HG03060 (cell line): Measurements from ENCODE around the gene TBC1D5.

Experiments used
- ATAC-seq: cut with Tn5 transposase; IDR thresholded peaks from one replicate; pipeline ENCODE4 v1.9.1; 2021; ENCODE audit warnings: low read depth, moderate number of reproducible peaks; ENCODE audit not compliant: unreplicated experiment

The TBC1D5 gene

GRCh38 chr3:17605934-17606333 lies 136.5 kb downstream of the TBC1D5 start:
- ATAC-seq, result no peak

DNA sequence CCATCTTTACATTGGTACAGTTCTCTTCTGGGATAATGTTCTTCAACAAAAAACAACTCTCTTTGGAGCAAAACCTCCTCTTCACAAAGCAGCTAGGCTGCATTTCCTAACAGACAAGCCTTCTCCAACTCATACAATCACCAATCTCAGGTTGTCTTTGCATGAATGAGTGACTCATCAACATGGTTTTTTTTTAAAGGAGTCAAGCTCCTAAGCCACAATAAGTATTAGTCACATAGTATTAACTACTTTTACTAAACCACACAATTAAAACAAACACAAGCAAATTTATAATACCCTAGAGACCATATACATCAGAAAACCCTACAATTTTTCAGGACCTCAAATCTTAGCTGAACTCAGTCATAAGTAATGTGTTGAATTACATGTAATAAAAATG lies 137.4 kb downstream of the TBC1D5 start:
- no peak for ATAC-seq

DNA sequence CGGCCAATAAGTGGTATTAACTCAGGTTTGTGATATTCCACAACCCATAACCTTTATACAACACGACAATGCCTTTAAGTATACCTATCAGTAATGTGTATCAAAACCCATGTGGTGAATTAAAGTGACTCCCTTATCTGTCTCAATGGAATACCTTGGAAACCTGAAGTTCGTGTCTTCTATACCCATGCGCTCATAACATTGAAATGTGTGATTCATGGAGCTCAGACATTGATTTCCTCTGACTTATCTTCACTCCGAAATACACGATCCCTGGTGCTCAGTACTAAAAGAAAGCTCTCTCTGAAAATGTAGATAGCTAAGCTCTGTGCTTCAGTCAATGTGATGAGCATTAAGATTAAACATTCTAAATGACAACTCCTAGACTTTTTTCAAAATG lies 140.3 kb downstream of the TBC1D5 start:
- no peak for ATAC-seq

DNA sequence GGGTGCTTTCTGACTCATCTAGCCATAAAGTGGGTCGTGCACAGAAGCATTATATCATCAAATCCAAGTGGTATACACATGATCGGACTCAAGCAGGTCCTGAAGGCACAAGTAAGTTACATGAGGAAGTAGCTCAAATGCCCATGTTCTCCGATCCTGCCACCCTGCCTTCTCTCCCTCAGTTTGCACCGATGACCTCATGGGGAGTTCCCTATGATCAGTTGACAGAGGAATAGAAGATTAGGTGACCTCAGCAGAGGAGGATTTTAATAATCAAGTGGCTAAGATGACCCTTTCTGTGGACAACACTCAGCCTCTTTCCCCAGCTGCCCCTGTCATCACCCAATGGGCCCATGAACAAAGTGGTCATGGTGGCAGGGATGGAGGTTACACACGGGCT lies 149.5 kb downstream of the TBC1D5 start:
- ATAC-seq, result no peak

GRCh38 chr3:17590465-17590864 lies 152.0 kb downstream of the TBC1D5 start:
- no peak for ATAC-seq

DNA sequence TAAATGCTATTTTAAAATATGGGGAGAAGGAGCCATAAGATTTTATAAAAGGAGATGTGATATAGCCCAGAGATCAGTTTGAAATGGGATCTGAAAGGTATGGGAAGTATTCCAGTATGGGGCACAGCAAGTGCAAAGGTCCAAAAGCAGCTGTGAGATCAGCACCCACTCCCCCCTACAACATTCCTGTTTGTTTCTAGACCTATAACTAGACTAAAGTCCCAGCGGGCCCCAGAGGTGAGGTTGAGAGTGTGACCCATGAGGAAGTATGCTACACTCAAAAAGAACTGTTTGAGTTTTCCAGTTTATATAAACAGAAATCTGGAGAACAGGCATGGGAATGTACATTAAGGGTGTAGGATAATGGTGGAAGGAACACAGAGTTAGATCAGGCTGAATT lies 152.5 kb downstream of the TBC1D5 start:
- no peak for ATAC-seq

GRCh38 chr3:17588422-17588821 lies 154.0 kb downstream of the TBC1D5 start:
- ATAC-seq, result no peak

GRCh38 chr3:17585394-17586325 lies 156.8 kb downstream of the TBC1D5 start:
- ATAC-seq, result no peak

DNA sequence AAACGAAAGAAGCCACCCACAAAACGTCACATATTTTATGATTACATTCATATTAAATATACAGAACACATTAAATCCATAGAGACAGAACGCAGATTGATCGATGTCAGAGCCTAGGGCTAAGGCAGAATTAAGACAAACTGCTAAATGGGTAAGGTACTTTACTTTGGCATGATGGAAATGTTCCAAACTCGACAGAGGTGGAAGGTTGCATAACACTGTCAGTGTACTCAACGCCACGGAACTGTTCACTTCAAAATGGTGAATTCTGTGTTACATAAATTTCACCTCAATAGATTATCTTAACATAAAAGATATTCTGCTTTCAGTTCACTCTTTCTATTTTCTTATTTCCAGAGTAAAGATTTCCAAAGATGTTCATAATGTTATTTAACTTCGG lies 158.4 kb downstream of the TBC1D5 start:
- no peak for ATAC-seq

- ATAC-seq, result no peak
Observed at GRCh38 chr3:17583530-17583929, 158.9 kb downstream of the TBC1D5 start.

GRCh38 chr3:17581421-17582080 lies 160.9 kb downstream of the TBC1D5 start:
- ATAC-seq, result no peak

DNA sequence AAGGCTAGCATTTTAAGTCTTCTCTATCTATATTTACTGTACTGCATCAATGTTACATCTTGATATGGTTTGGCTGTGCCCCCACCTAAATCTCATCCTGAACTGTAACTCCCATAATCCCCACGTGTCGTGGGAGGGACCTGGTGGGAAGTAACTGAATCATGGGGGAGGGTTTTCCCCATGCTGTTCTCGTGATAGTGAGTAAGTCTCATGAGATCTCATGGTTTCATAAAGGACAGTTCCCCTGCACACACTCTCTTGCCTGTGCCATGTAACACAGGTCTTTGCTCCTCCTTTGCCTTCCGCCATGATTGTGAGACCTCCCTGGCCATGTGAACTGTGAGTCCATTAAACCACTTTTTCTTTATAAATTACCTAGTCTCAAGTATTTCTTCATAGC lies 161.5 kb downstream of the TBC1D5 start:
- no peak for ATAC-seq

- ATAC-seq, result peak; percentile 97
Observed at GRCh38 chr3:17579289-17580031, 163.0 kb downstream of the TBC1D5 start.

DNA sequence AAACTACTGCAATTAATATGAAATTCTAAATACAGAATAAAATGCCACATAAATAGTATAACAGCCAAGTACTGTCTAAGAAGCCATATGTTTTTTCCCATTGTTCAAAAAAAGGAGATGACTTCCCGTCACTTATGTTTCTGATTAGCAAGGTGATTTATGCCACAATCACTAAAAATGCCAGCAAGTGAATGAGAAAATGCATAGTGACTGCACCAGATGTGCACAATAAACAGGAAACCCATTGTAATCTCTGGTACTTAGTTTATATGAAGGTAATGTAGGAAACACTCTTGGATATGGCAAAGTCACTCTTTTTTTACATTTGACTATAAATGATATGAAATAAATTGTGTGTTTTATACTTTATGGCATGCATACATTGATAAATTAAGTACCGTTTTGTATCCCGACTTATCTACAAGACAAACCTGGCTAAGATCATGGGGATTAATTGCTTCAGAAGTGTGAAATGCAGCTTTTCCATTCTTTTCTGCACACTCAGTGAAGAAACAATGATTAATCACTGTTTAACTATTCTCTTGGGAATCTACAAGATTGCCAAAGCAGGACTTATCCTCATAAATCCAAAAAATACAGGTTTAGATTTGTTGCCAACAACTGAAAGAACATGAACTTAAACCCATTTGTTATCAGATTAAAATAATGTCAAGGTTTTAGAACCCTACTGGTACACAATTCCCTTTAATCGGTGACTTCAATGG lies 164.5 kb downstream of the TBC1D5 start:
- no peak for ATAC-seq

DNA sequence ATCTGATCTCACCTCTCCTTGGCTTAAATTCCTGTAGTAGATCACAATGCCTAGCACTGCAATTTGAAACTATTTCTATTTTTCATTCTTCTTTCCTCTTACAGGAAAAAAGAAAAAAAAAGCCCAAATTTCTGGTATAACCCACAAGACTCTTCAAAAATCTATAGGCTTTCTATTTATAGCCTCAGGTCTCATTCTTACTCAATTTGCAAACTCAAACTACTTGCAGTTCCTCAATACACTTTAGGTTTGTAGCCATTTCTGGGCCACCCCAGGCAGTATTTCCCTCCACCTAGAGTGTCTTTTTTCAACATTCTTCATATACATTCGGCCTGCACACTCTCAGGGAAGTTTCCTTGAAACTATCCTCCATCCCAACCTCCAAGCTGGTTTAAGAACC lies 169.0 kb downstream of the TBC1D5 start:
- ATAC-seq, result peak; percentile 89

DNA sequence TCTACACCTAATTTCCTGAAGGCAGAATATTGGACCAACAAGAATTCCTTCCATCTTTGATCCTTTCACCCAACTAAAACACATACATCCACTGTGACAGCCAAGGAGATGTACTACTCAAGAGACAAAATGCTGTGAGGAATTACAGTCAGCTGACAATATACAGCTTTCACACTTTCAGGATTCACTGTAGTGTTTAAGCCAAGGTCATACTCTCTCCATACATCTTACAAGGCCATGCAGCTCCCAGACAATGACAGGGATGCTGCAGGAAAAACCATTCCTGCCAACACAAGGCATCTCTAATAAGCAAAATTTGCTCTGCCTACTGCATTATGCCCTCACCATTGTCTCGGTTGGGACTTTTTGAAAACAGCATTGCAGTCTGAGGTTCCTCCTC lies 170.7 kb downstream of the TBC1D5 start:
- ATAC-seq, result no peak

DNA sequence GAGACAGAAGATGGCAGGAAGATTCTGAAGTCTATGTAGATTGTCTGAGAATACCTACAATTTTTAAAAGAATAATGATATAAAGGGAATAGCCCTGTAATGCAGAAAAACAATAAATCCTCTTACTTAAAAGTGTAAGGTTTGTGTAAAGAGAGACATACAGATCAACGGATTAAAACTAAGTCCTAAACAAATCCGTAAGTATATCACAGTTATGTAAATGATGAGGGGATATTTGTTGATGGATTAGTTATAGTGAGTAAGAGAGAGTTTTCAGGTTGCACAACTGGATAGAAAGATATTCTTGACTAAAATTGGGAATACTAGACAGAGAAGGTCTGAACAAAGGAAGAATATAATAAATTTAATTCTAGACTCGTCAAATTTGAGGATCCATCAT lies 179.6 kb downstream of the TBC1D5 start:
- no peak for ATAC-seq

DNA sequence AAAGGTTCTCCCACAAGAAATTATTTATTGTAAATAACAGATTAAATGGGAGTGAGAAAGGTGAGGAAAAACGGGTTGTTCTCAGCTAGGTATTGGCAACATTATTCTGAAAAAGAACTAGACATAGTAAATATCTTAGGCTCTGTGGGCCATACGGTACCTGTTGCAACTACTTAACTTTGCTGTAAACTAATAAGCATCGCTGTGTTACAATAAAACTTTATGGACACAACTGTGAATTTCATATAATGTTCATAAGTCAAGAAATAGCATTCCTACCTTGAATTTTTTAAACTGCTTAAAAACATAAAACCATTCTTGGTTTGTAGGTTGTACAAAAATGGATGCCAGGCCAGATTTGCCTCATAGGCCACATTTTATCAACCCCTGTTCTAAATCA lies 183.9 kb downstream of the TBC1D5 start:
- ATAC-seq, result no peak

GRCh38 chr3:17557749-17558463 lies 184.5 kb downstream of the TBC1D5 start:
- ATAC-seq, result no peak

DNA sequence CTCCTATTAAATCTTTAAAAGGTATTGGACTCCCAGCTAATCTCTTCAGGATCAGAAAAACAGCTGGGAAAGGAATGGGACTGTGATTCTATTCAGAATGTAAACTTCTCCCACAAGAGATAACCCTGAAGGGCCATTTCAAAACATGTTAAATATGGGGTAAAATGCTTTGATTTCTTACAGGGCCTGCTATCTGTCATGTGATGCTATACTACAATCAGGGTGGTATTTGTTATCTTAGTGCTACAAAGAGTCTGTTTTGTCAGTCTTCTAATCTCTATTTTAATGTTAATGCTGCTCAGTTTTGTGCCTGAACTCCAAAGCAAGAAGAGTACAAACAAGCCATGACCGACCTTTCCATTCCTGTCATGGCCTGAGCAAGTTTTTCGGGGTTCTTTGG lies 186.9 kb downstream of the TBC1D5 start:
- ATAC-seq, result no peak
